Activated CD4-positive, alpha-beta memory T cell treated with anti-CD3 and anti-CD28 coated beads, Interleukin-2, amount 10 ng/mL, durations not matched to agents 7 days and 5 days (primary cell): ENCODE results near the gene RUFY1. TPM values are rescaled to one million over a fixed set of nuclear protein-coding genes. Genes with fewer than 3 reads are reported as not detected.
"Not testable (repeated sequence)": the region's sequence is repeated elsewhere in the genome, so short reads cannot be mapped to it uniquely, and the experiment has no call there.

ENCODE experiments used
- CTCF ChIA-PET: fragments of 350-600 bp; sonication (Branson Sonifier 250); formaldehyde crosslinking; loops from one replicate; lab custom pipeline; 2021; ENCODE audit warnings: antibody characterized with exemption, inconsistent platforms; lab: Charles Lee
- POLR2A ChIA-PET: fragments of 350-600 bp; sonication (Branson Sonifier 250); formaldehyde crosslinking; loops from one replicate; lab custom pipeline; 2021; ENCODE audit warnings: antibody characterized with exemption; lab: Charles Lee
- DNase-seq: peaks from one replicate; pipeline ENCODE4 v3.0.0-alpha.2; 2020
- H3K27ac Mint-ChIP-seq: one replicate; pipeline ENCODE4 v1.8.0; 2021; ENCODE audit warnings: mild to moderate bottlenecking, mixed read lengths
- H3K27me3 Mint-ChIP-seq: one replicate; pipeline ENCODE4 v1.8.0; 2021; ENCODE audit warnings: mixed read lengths
- H3K36me3 Mint-ChIP-seq: one replicate; pipeline ENCODE4 v1.8.0; 2021; ENCODE audit warnings: low read depth, mixed read lengths
- H3K4me1 Mint-ChIP-seq: one replicate; pipeline ENCODE4 v1.8.0; 2021; ENCODE audit warnings: mixed read lengths
- H3K4me3 Mint-ChIP-seq: one replicate; pipeline ENCODE4 v1.8.0; 2021; ENCODE audit warnings: mild to moderate bottlenecking, mixed read lengths
- H3K9me3 Mint-ChIP-seq: one replicate; pipeline ENCODE4 v1.8.0; 2021; ENCODE audit warnings: mixed read lengths
- total RNA-seq, 2 experiments: library from RNA; stranded (reverse); gene quantifications; one replicate each; pipeline ENCODE4 v1.2.3, GENCODE V29; 2021

RUFY1 gene
- total RNA-seq, 2 experiments from 2014 or later = 36.1 to 39.1 TPM

DNA sequence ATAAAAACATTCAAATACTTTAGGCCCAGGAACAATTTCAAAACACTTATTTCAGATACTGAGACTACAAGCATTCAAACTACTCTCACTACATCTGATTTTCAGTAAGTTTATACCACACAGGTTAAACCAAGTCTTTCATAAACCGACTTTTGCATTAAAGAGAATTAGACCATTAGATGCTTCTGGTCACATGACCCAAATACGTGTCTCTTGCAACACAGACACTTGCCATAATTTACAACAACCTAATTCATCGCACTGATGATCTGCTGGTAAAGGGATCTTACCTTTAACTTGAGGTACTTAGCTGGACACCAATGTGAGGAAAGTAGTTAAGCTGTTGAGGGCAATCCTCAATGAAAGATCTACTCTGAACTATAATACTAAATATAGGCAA lies 69.9 kb downstream of the RUFY1 start:
- peak overlapping the region; percentile 91 for H3K4me3 Mint-ChIP-seq
- ChIA-PET POLR2A (interaction anchor here (1.2 to 13.4 kb wide), 9 partner anchors 8 to 180 kb away, joined by 3 to 378 read pairs (median 14); partner anchors contain the start of genes CANX, CBY3, MAML1 and RUFY1), CTCF (interaction anchor here (0.9 to 1.1 kb wide), 2 partner anchors 9 to 13 kb away, joined by 3 to 4 read pairs; no protein-coding TSS in a partner anchor)
- H3K9me3 Mint-ChIP-seq = no peaks in the 10 kb centered on the region
- peaks cover 69% of the 10 kb centered on the region for H3K4me1 Mint-ChIP-seq
- H3K27me3 Mint-ChIP-seq = no peaks in the 10 kb centered on the region
- peaks cover 80% of the 10 kb centered on the region for H3K36me3 Mint-ChIP-seq
- no peak for DNase-seq
- peak overlapping the region; percentile 80 for H3K27ac Mint-ChIP-seq

DNA sequence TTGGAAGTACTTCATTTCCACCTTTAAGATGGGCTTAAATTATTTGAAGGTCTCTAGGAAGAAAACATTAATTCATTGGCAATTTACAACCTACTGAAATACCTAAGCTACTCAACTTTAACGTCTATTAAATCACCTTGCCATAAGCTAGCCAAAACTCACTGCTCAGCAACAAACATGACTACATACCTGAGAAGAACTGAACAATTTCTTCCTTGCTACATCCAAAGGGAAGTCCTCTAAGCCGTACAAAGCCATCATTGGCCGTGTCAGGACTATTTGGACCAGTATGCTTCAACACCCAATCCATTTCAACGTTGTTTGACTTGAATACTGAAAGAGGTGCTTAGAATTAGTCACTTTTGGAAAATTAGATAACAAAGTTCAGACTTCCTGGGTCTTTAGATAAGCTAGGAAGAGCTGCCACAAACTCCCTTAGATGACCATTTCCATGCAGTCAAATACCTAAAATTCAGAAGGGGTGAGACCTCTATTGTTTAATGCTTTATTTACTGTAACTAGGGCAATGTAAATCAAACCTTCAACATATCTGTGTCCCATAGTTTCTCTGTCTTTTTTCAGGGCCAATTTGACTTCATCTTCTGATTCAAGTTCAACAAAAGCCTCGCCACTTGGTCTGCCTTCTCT lies 70.5 kb downstream of the RUFY1 start:
- Mint-ChIP-seq H3K27ac (peak overlapping the region; percentile 80), H3K9me3 (no peaks in the 10 kb centered on the region), H3K36me3 (peaks cover 76% of the 10 kb centered on the region), H3K4me1 (peaks cover 65% of the 10 kb centered on the region), H3K4me3 (peak overlapping the region; percentile 91), H3K27me3 (no peaks in the 10 kb centered on the region)
- CTCF ChIA-PET = interaction anchor here (0.9 to 1.1 kb wide), 2 partner anchors 9 to 13 kb away, joined by 3 to 4 read pairs; no protein-coding TSS in a partner anchor
- no peak for DNase-seq
- POLR2A ChIA-PET = interaction anchor here (1.2 to 13.4 kb wide), 9 partner anchors 15 to 180 kb away, joined by 3 to 378 read pairs (median 14); partner anchors contain the start of genes CANX, CBY3, MAML1 and RUFY1

DNA sequence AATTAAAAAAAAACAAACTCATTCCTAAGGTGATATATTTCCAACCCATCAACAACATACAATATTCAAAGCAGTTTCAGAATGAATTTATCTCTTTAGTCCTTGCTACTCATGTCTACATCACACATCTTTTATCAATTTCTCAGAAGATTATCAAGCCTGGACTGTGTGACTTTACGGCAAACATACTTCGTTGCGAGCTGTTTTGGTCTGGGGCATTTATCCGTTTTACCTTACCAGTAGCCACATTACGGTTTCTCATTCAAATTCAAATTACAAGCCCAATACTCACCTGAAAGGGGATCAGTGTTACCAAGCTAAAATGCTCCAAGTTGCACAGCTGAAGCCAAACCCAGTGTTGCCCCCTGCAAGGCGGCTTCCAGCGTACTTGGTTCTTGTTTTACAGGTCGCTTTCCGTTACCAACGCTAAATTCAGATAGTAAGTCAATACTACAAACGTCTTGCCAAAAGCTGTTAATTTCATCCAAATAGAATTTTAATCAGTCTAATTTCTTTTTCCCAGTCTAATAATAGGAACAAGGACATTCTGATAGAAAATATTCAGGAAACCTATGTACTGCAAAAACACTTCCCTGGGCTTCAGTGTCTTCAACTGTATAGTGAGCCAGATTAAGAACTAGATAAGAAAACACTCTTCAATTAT lies 71.3 kb downstream of the RUFY1 start:
- Mint-ChIP-seq H3K9me3 (no peaks in the 10 kb centered on the region), H3K4me3 (peak overlapping the region; percentile 91), H3K27ac (peak overlapping the region; percentile 80), H3K4me1 (peaks cover 58% of the 10 kb centered on the region), H3K36me3 (peaks cover 67% of the 10 kb centered on the region), H3K27me3 (no peaks in the 10 kb centered on the region)
- ChIA-PET CTCF (interaction anchor here (0.5 to 1.2 kb wide), 4 partner anchors 12 to 111 kb away, joined by 3 to 4 read pairs (median 4); partner anchors contain the start of gene MAML1), POLR2A (interaction anchor here (0.7 to 13.4 kb wide), 13 partner anchors 16 to 1189 kb away, joined by 3 to 378 read pairs (median 14); partner anchors contain the start of genes CANX, CBY3, MAML1 and RUFY1)
- no peak for DNase-seq

DNA sequence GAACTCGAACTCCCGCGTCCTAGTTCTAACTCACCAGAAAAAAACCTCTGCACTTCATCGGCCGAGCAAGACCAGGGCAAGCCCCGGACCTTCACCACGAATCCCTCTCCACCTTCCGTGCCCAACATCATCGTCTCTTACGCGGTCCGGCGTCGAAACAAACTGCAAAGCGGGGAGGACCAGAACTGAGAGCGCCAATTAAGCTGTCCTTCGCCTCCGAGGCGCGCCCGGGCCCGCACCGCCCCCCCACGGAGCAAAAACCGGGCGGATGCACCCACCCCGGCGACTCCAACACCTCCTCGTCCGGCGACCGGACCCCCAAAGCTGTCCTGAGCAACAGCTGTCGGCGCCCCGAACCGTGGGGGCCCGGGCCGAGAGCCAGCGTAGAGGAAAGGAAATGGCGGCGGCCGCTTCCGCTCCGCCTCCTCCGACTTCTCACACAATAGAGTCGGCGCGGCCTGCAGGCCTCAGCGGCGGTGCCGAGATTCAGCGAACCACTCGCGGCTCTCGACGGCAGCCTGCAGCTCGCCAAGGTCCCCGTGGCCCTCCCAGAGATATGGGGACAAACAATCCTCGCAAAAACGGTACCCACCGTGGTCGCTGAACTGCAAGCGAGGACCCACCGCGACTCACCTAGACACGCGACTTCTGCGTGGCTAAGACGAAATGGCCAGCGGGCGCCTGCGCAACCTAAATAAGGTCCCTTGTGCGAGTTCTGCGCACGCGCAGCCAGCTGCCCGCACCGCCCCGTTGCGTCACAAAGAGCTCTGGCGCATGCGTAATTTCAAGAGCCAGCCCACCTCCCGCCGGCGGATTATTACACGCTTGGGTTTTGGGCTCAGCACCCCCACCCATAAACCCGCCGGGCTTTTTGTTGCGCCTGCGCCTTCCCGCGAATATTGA lies 72.9 kb downstream of the RUFY1 start, which contains the start of gene HNRNPH1:
Gene HNRNPH1 (minus strand): TSS at position 669 of the 903 bp plus-strand sequence. CDS start 538 bp downstream, at position 131.
- CTCF ChIA-PET = interaction anchor here (0.6 to 2.1 kb wide), 15 partner anchors 9 to 893 kb away, joined by 3 to 14 read pairs (median 5); partner anchors contain the start of genes MAML1 and ZNF354A
- POLR2A ChIA-PET = interaction anchor here (0.7 to 13.4 kb wide), 41 partner anchors 10 to 1619 kb away, joined by 3 to 378 read pairs (median 5); partner anchors contain the start of genes CANX, CBY3, CLK4 and HNRNPAB
- H3K9me3 Mint-ChIP-seq = no peaks in the 10 kb centered on the region
- H3K4me3 Mint-ChIP-seq = peak within 1 kb of the TSS; percentile 91
- H3K36me3 Mint-ChIP-seq = peaks cover 52% of the 10 kb centered on the region
- peak within 1 kb of the TSS; percentile 98 for H3K27ac Mint-ChIP-seq
- H3K4me1 Mint-ChIP-seq = peaks cover 44% of the 10 kb centered on the region
- no peaks in the 10 kb centered on the region for H3K27me3 Mint-ChIP-seq
- DNase-seq = peak; percentile 99

DNA sequence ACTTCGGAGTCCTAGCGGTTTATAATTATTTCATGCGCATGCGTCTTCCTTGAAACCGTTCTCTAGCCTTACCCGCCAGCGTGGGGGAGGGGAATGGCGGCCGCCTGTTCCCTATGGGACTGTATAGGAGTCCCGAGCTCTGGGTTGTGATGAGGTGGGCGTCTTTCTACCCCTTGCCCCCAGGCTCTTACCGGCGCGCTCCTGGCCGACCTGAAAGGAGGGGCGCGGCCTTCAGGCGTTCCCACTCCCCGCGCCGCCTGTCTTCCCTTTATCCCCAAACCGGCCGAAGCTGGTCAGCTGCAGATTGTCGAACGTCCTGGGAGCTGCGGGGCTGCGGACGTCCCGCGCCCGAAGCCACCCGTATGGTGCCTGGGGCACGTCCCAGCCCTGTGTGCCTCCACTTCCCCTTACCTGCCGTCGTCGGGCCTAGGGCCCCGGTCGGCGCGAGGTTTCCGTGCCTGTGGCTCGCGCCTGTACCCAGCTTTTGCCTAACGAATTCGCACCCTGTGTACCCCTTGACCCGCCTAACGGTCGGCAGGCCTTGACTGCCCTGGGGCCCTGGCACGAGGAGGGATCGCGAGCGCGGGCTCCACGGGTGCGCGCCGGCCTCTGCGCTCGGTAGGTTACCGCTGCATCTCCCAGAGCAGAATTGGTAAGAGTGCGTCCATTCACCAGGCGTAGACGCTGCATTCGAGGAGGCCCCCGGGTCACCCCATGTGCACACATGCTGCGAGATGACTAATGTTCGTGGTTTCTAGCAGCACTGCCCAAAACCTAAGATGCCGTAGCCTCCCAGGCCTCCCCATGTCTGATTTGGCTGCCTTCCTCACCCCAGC lies 73.8 kb downstream of the RUFY1 start:
- peaks cover 40% of the 10 kb centered on the region for H3K4me1 Mint-ChIP-seq
- DNase-seq = peak; percentile 68
- H3K4me3 Mint-ChIP-seq = peak overlapping the region; percentile 91
- H3K27me3 Mint-ChIP-seq = no peaks in the 10 kb centered on the region
- POLR2A ChIA-PET = interaction anchor here (0.7 to 13.4 kb wide), 38 partner anchors 9 to 1618 kb away, joined by 3 to 378 read pairs (median 5); partner anchors contain the start of genes CANX, CBY3, CLK4 and HNRNPAB
- no peaks in the 10 kb centered on the region for H3K9me3 Mint-ChIP-seq
- CTCF ChIA-PET = interaction anchor here (0.6 to 2.1 kb wide), 13 partner anchors 9 to 894 kb away, joined by 3 to 14 read pairs (median 5); partner anchors contain the start of genes MAML1 and ZNF354A
- peak overlapping the region; percentile 98 for H3K27ac Mint-ChIP-seq
- peaks cover 44% of the 10 kb centered on the region for H3K36me3 Mint-ChIP-seq

DNA sequence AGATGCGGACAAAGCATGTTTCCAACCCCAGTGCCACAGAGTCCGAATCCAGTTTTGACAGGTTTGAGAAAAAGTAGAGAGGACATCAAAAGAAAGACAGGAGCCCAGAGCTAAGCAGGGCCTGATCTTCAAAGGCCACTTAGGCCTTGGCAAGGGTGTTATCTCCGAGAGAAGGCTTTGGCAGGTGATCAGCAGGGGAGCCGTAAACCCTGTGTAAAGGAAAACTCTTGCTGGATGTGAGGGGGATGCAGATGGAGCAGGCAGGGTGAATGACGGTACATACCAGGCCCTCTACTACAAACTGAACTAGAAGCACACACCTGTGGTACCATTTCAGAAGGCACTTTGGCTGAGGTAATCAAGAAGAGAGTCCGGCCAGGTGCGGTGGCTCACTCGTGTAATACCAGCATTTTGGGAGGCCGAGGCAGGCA lies 74.5 kb downstream of the RUFY1 start:
- H3K27me3 Mint-ChIP-seq = no peaks in the 10 kb centered on the region
- ChIA-PET CTCF (interaction anchor here (1.8 kb wide), 1 partner anchor 8 kb away, joined by 11 read pairs; no protein-coding TSS in a partner anchor), POLR2A (interaction anchor here (0.7 to 13.4 kb wide), 13 partner anchors 8 to 170 kb away, joined by 3 to 378 read pairs (median 30); partner anchors contain the start of genes CANX, CBY3, MAML1 and RUFY1)
- no peaks in the 10 kb centered on the region for H3K9me3 Mint-ChIP-seq
- peak overlapping the region; percentile 98 for H3K27ac Mint-ChIP-seq
- H3K36me3 Mint-ChIP-seq = peaks cover 39% of the 10 kb centered on the region
- peak overlapping the region; percentile 91 for H3K4me3 Mint-ChIP-seq
- H3K4me1 Mint-ChIP-seq = peaks cover 36% of the 10 kb centered on the region
- no peak for DNase-seq

DNA sequence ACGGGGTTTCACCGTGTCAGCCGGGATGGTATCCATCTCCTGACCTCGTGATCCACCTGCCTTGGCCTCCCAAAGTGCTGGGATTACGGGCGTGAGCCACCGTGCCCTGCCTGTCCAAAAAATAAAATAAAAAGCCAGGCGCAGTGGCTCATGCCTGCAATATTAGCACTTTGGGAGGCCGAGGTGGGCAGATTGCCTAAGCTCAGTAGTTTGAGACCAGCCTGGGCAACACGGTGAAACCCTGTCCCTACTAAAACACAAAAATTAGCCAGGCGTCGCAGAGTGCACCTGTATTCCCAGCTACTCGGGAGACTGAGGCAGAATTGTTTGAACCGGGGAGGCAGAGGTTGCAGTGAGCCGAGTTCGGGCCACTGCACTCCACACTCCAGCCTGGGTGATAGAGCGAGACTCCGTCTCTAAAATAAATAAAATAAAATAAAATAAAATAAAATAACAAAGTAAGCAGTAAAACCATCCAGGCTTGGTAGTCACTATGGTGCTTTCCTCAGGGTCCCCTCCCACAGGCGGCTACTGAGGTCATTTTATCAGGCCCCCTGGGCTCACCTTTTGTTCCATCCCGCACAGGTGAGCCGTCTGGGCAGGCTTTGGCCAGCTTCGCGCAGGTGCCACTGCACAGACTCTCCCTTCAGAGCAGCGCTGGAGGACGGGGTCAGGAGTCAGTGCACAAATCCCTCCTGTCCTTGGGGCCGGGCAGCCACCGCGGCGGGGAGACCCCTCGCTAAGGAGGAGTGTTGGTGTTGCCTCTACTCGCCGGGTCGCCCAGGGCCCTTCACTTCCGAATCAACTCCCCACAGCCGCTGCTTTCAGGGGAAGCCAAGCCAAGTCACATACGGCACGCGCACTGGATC lies 83.4 kb downstream of the RUFY1 start:
- H3K36me3 Mint-ChIP-seq, H3K27ac Mint-ChIP-seq, H3K4me1 Mint-ChIP-seq, H3K27me3 Mint-ChIP-seq, DNase-seq, H3K9me3 Mint-ChIP-seq: not testable (repeated sequence)
- ChIA-PET POLR2A (interaction anchor here (2.2 kb wide), 1 partner anchor 10 kb away, joined by 25 read pairs; the partner anchor contains the start of gene HNRNPH1), CTCF (interaction anchor here (0.7 to 1.7 kb wide), 2 partner anchors 10 to 45 kb away, joined by 7 to 11 read pairs; partner anchors contain the start of gene HNRNPH1)
- peak overlapping the region; percentile 44 for H3K4me3 Mint-ChIP-seq

DNA sequence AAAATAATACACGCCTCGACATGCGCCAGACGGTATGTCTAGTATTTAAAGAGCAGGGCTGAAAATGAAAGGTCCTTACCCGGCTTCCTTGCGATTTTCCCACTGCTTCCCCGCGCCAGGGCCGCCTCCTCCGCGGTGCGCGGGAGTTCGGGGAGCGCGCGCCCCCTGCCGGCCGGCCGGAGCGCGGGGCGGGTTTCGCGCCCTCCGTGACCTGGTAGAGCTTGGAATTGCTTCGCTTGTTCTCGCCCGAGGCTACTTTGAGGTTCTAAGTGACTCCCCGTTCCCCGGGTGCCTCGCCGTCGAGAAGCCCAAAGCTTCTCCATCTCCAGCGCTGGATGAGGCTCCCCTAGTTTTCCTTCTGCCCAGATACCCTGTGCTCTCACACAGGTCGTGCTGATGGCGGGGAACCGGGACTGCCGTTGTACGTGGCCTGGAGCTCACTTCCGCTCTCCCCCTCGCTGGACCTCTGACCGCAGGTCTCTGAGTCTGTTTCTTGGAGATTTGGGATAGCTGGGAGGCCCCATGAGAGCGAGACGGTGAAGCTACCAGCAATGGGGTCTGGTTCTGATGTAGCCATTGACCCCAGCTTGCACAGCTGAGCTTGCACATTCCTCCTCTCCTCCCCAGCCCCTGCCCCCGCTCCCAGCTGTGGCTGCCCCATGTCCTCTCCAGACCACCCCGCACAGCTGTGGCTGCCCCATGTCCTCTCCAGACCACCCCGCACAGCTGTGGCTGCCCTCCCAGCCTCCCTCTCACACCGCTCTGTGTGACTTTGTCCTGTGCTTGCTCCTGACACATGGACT lies 84.2 kb downstream of the RUFY1 start:
- DNase-seq, CTCF ChIA-PET, H3K4me1 Mint-ChIP-seq, H3K27me3 Mint-ChIP-seq, H3K36me3 Mint-ChIP-seq, H3K27ac Mint-ChIP-seq, H3K9me3 Mint-ChIP-seq, H3K4me3 Mint-ChIP-seq: not testable (repeated sequence)
- POLR2A ChIA-PET = interaction anchor here (2.2 kb wide), 1 partner anchor 10 kb away, joined by 25 read pairs; the partner anchor contains the start of gene HNRNPH1

DNA sequence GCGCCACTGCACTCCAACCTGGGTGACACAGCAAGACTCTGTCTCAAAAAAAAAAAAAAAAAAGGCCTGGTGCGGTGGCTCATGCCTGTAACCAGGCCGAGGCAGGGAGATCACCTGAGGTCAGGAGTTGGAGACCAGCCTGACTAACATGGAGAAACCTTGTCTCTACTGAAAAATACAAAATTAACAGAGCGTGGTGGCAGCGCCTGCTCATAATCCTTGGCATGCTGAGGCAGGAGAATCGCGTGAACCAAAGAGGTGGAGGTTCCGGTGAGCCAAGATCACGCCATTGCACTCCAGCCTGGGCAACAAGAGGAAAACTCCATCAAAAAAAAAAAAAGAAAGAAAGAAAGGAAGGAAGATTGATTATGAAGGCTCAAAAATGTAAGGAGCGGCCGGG lies 88.9 kb downstream of the RUFY1 start:
- H3K36me3 Mint-ChIP-seq = not testable (repeated sequence)

DNA sequence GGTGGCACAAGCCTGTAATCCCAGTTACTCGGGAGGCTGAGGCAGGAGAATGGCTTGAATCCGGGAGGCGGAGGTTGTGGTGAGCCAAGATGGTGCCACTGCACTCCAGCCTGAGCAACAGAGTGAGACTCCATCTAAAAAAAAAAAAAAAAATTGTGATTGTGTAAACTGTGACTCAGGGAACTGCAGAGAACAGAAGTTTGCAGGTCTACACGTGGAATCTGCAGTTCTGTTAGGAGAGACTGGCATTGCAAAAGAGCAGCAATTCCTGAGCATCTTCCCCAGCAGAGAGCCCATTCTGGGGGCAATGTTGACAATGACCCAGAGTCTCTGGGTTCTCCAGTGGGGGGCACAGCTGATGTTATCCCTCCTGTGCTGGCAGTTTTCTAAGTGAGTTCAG lies 91.4 kb downstream of the RUFY1 start:
- H3K27me3 Mint-ChIP-seq, H3K4me1 Mint-ChIP-seq, H3K36me3 Mint-ChIP-seq, DNase-seq, H3K9me3 Mint-ChIP-seq, H3K4me3 Mint-ChIP-seq, CTCF ChIA-PET, H3K27ac Mint-ChIP-seq, POLR2A ChIA-PET: not testable (repeated sequence)

More for the DNA sequence above, 88.9 kb downstream of the RUFY1 start:
- H3K4me3 Mint-ChIP-seq, H3K9me3 Mint-ChIP-seq, H3K27me3 Mint-ChIP-seq, H3K27ac Mint-ChIP-seq, H3K4me1 Mint-ChIP-seq, DNase-seq: not testable (repeated sequence)
- CTCF ChIA-PET = interaction anchor here (2.0 kb wide), 1 partner anchor 29 kb away, joined by 6 read pairs; no protein-coding TSS in a partner anchor
- POLR2A ChIA-PET = interaction anchor here (0.6 to 2.3 kb wide), 2 partner anchors 15 to 39 kb away, joined by 3 to 15 read pairs; partner anchors contain the start of gene HNRNPH1
